Measurements from ENCODE around the gene PIEZO2. TPM values are rescaled to one million over a fixed set of nuclear protein-coding genes. Genes with fewer than 3 reads are reported as not detected.

PIEZO2 gene
- total RNA-seq, 1 donor from 2014 or later = 5.3 TPM

- no peak for FAIRE-seq
- Histone ChIP-seq H3K79me2 (ENCODE audit: insufficient read depth, low read length) (no peaks in the 10 kb centered on the region), H3K9me3 (ENCODE audit: insufficient read depth, low read depth, low read length) (no peaks in the 10 kb centered on the region), H3K4me1 (ENCODE audit: insufficient read depth, low read length) (no peaks in the 10 kb centered on the region), H3K27ac (ENCODE audit: low read depth, low read length) (no peak overlapping the region), H2AFZ (ENCODE audit: low read depth, low read length) (no peak overlapping the region), H3K36me3 (ENCODE audit: insufficient read depth, low read length) (no peaks in the 10 kb centered on the region), H3K4me3 (ENCODE audit: insufficient read depth, low read depth, low read length) (no peak overlapping the region), H3K4me2 (ENCODE audit: low read length) (no peak overlapping the region), H3K9ac (ENCODE audit: low read length) (no peak overlapping the region), H3K27me3 (ENCODE audit: insufficient read depth, low read length) (no peaks in the 10 kb centered on the region), H4K20me1 (ENCODE audit: insufficient read depth, low read length) (no peaks in the 10 kb centered on the region)
- no peak overlapping the region for H3K27ac Mint-ChIP-seq (ENCODE audit: unreplicated experiment)
- no peak for DNase-seq (ENCODE audit: low read depth)
- H3K27me3 Mint-ChIP-seq (ENCODE audit: low read depth, unreplicated experiment) = peaks cover 2% of the 10 kb centered on the region
- no peaks in the 10 kb centered on the region for H3K36me3 Mint-ChIP-seq (ENCODE audit: low read depth, unreplicated experiment)
- H3K4me1 Mint-ChIP-seq (ENCODE audit: low read depth, unreplicated experiment) = peaks cover 4% of the 10 kb centered on the region
- TF ChIP-seq EZH2 (IDR thresholded peaks at IDR 0.05; ENCODE audit: insufficient read depth, low read length) = no peak
- no peak for TF ChIP-seq CTCF (IDR thresholded peaks at IDR 0.05; ENCODE audit: insufficient read depth, low read depth, low read length)
- H3K9me3 Mint-ChIP-seq (ENCODE audit: unreplicated experiment) = peaks cover 9% of the 10 kb centered on the region
- H3K4me3 Mint-ChIP-seq (ENCODE audit: unreplicated experiment) = no peak overlapping the region
These were observed 307.0 kb downstream of the PIEZO2 start for GRCh38 chr18:10842371-10842770.

- Histone ChIP-seq H4K20me1 (ENCODE audit: insufficient read depth, low read length) (no peaks in the 10 kb centered on the region), H3K36me3 (ENCODE audit: insufficient read depth, low read length) (no peaks in the 10 kb centered on the region), H3K27ac (ENCODE audit: low read depth, low read length) (no peak overlapping the region), H3K4me1 (ENCODE audit: insufficient read depth, low read length) (no peaks in the 10 kb centered on the region), H3K9ac (ENCODE audit: low read length) (no peak overlapping the region), H3K4me2 (ENCODE audit: low read length) (no peak overlapping the region), H2AFZ (ENCODE audit: low read depth, low read length) (no peak overlapping the region), H3K79me2 (ENCODE audit: insufficient read depth, low read length) (no peaks in the 10 kb centered on the region), H3K9me3 (ENCODE audit: insufficient read depth, low read depth, low read length) (no peaks in the 10 kb centered on the region), H3K27me3 (ENCODE audit: insufficient read depth, low read length) (no peaks in the 10 kb centered on the region), H3K4me3 (ENCODE audit: insufficient read depth, low read depth, low read length) (no peak overlapping the region)
- peaks cover 9% of the 10 kb centered on the region for H3K9me3 Mint-ChIP-seq (ENCODE audit: unreplicated experiment)
- H3K27ac Mint-ChIP-seq (ENCODE audit: unreplicated experiment) = no peak overlapping the region
- H3K36me3 Mint-ChIP-seq (ENCODE audit: low read depth, unreplicated experiment) = peaks cover 3% of the 10 kb centered on the region
- FAIRE-seq = no peak
- TF ChIP-seq CTCF (IDR thresholded peaks at IDR 0.05; ENCODE audit: insufficient read depth, low read depth, low read length) (no peak), EZH2 (IDR thresholded peaks at IDR 0.05; ENCODE audit: insufficient read depth, low read length) (no peak)
- peaks cover 2% of the 10 kb centered on the region for H3K27me3 Mint-ChIP-seq (ENCODE audit: low read depth, unreplicated experiment)
- DNase-seq (ENCODE audit: low read depth) = no peak
- no peak overlapping the region for H3K4me3 Mint-ChIP-seq (ENCODE audit: unreplicated experiment)
- H3K4me1 Mint-ChIP-seq (ENCODE audit: low read depth, unreplicated experiment) = peaks cover 4% of the 10 kb centered on the region
These were observed 308.2 kb downstream of the PIEZO2 start for GRCh38 chr18:10841203-10841602.

- no peak overlapping the region for H3K27ac ChIP-seq (ENCODE audit: low read depth, low read length)
- Mint-ChIP-seq H3K27me3 (ENCODE audit: low read depth, unreplicated experiment) (peaks cover 2% of the 10 kb centered on the region), H3K27ac (ENCODE audit: unreplicated experiment) (no peak overlapping the region), H3K4me3 (ENCODE audit: unreplicated experiment) (no peak overlapping the region), H3K9me3 (ENCODE audit: unreplicated experiment) (peaks cover 9% of the 10 kb centered on the region), H3K4me1 (ENCODE audit: low read depth, unreplicated experiment) (peaks cover 4% of the 10 kb centered on the region), H3K36me3 (ENCODE audit: low read depth, unreplicated experiment) (peaks cover 3% of the 10 kb centered on the region)
- H3K4me1 ChIP-seq (ENCODE audit: insufficient read depth, low read length) = no peaks in the 10 kb centered on the region
- H3K4me2 ChIP-seq (ENCODE audit: low read length) = no peak overlapping the region
- H3K27me3 ChIP-seq (ENCODE audit: insufficient read depth, low read length) = no peaks in the 10 kb centered on the region
- FAIRE-seq = no peak
- H3K9me3 ChIP-seq (ENCODE audit: insufficient read depth, low read depth, low read length) = no peaks in the 10 kb centered on the region
- no peak overlapping the region for H3K9ac ChIP-seq (ENCODE audit: low read length)
- no peak overlapping the region for H2AFZ ChIP-seq (ENCODE audit: low read depth, low read length)
- no peak for TF ChIP-seq CTCF (IDR thresholded peaks at IDR 0.05; ENCODE audit: insufficient read depth, low read depth, low read length)
- no peak overlapping the region for H3K4me3 ChIP-seq (ENCODE audit: insufficient read depth, low read depth, low read length)
- DNase-seq (ENCODE audit: low read depth) = no peak
- no peaks in the 10 kb centered on the region for H3K36me3 ChIP-seq (ENCODE audit: insufficient read depth, low read length)
- no peaks in the 10 kb centered on the region for H3K79me2 ChIP-seq (ENCODE audit: insufficient read depth, low read length)
- no peaks in the 10 kb centered on the region for H4K20me1 ChIP-seq (ENCODE audit: insufficient read depth, low read length)
These were observed 308.6 kb downstream of the PIEZO2 start for GRCh38 chr18:10840743-10841142.
